ENCODE results near the gene RBM26. TPM values are rescaled to one million over a fixed set of nuclear protein-coding genes. Genes with fewer than 3 reads are reported as not detected.

RBM26 gene
- 49.8 TPM for polyA plus RNA-seq (2013, experiment 1 of 2)
- 52.2 TPM for polyA plus RNA-seq (2013, experiment 2 of 2)

- Histone ChIP-seq H3K23ac (ENCODE audit: low read depth, low read length, poor library complexity) (peak within 1 kb of the TSS; percentile 87), H4K91ac (ENCODE audit: low read depth, low read length, poor library complexity) (no peak within 1 kb of the TSS), H3K4ac (ENCODE audit: low read length) (no peak within 1 kb of the TSS), H3K4me2 (ENCODE audit: insufficient read depth, low read length, poor library complexity, severe bottlenecking) (peak within 1 kb of the TSS; percentile 66), H2BK5ac (ENCODE audit: low read length) (peak within 1 kb of the TSS; percentile 69), H3K4me3 (ENCODE audit: low read length in 2 of 2) (peak within 1 kb of the TSS; percentile 96 to 97), H3K79me1 (ENCODE audit: low read depth, low read length) (no peaks in the 10 kb centered on the region), H3K9ac (ENCODE audit: low read depth, low read length, poor library complexity) (peak within 1 kb of the TSS; percentile 87), H4K8ac (ENCODE audit: low read depth, low read length) (no peak within 1 kb of the TSS), H3K4me1 (ENCODE audit: control insufficient read depth in 2 of 2, insufficient read depth in 1 of 2, low read depth in 1 of 2, low read length in 2 of 2) (peaks cover 9 to 17% of the 10 kb centered on the region in 2 donors), H3K36me3 (replicated peaks in 1 of 2; ENCODE audit: control insufficient read depth in 2 of 2, insufficient read depth in 2 of 2, low read length in 2 of 2) (peaks cover 0 to 31% of the 10 kb centered on the region in 2 donors), H3K18ac (ENCODE audit: low read length) (peak within 1 kb of the TSS; percentile 93), H2BK15ac (ENCODE audit: low read length) (no peak within 1 kb of the TSS), H3K27ac (replicated peaks; ENCODE audit: low read length) (peak within 1 kb of the TSS; percentile 95), H2BK12ac (ENCODE audit: low read length) (no peak within 1 kb of the TSS), H3K14ac (ENCODE audit: low read length) (no peak within 1 kb of the TSS), H3K27me3 (ENCODE audit: control insufficient read depth in 3 of 3, insufficient read depth in 3 of 3, low read depth in 1 of 3, low read length in 3 of 3) (no peaks in the 10 kb centered on the region), H2AFZ (ENCODE audit: low read length) (peak within 1 kb of the TSS; percentile 98), H2BK120ac (ENCODE audit: low read depth, low read length) (no peak within 1 kb of the TSS), H3K9me3 (replicated peaks in 1 of 2; ENCODE audit: control insufficient read depth in 2 of 2, insufficient read depth in 1 of 2, low read depth in 1 of 2, low read length in 2 of 2) (peaks cover 0 to 11% of the 10 kb centered on the region in 2 donors), H2AK5ac (ENCODE audit: low read depth, low read length) (no peak within 1 kb of the TSS)
- WGBS, 2 donors (ENCODE audit: extremely low coverage in 2 of 2, insufficient read length in 2 of 2, insufficient replicate concordance in 1 of 2) = no CpG with 5 or more reads among the region's 72 CpGs
- peak; percentile 97 for DNase-seq (ENCODE audit: low spot score)
Observed at GRCh38 chr13:79405831-79406596, at the start of gene RBM26. Gene RBM26 (minus strand): TSS chr13:79406255. CDS start chr13:79405774, 481 bp downstream.

DNA sequence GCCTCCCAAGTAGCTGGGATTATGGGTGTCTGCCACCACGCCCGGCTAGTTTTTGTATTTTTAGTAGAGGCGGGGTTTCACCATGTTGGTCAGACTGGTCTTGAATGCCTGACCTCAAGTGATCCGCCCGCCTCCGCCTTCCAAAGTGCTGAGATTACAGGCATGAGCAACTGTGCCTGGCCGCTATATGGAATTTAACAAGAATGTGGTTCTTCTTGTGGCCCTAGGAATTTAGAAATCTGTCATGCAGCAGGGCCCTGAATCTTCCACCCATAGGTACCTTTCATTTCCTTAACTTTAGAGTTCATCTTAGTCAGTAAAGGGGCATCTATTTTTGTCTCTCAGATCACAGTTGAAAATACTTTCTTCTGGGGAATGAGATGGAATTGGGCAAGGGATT lies 49.3 kb upstream of the RBM26 start:
- H3K36me3 ChIP-seq (replicated peaks in 1 of 2; ENCODE audit: control insufficient read depth in 2 of 2, insufficient read depth in 2 of 2, low read length in 2 of 2) = no peaks in the 10 kb centered on the region
- no peak for DNase-seq (ENCODE audit: low spot score)
- no peak overlapping the region for H3K23ac ChIP-seq (ENCODE audit: low read depth, low read length, poor library complexity)
- no CpG with 5 or more reads among the region's 7 CpGs for WGBS, 2 donors (ENCODE audit: extremely low coverage in 2 of 2, insufficient read length in 2 of 2, insufficient replicate concordance in 1 of 2)
- no peak overlapping the region for H3K4me3 ChIP-seq (ENCODE audit: low read length in 2 of 2)
- no peak overlapping the region for H3K9ac ChIP-seq (ENCODE audit: low read depth, low read length, poor library complexity)
- no peak overlapping the region for H2BK5ac ChIP-seq (ENCODE audit: low read length)
- H2BK15ac ChIP-seq (ENCODE audit: low read length) = no peak overlapping the region
- no peak overlapping the region for H2BK12ac ChIP-seq (ENCODE audit: low read length)
- H3K27me3 ChIP-seq (ENCODE audit: control insufficient read depth in 3 of 3, insufficient read depth in 3 of 3, low read depth in 1 of 3, low read length in 3 of 3) = no peaks in the 10 kb centered on the region
- no peak overlapping the region for H4K91ac ChIP-seq (ENCODE audit: low read depth, low read length, poor library complexity)
- no peaks in the 10 kb centered on the region for H3K9me3 ChIP-seq (replicated peaks in 1 of 2; ENCODE audit: control insufficient read depth in 2 of 2, insufficient read depth in 1 of 2, low read depth in 1 of 2, low read length in 2 of 2)
- peaks cover 0 to 8% of the 10 kb centered on the region in 2 donors for H3K4me1 ChIP-seq (ENCODE audit: control insufficient read depth in 2 of 2, insufficient read depth in 1 of 2, low read depth in 1 of 2, low read length in 2 of 2)
- no peak overlapping the region for H3K27ac ChIP-seq (replicated peaks; ENCODE audit: low read length)
- H3K18ac ChIP-seq (ENCODE audit: low read length) = no peak overlapping the region
- no peak overlapping the region for H3K4ac ChIP-seq (ENCODE audit: low read length)
- H3K79me1 ChIP-seq (ENCODE audit: low read depth, low read length) = no peaks in the 10 kb centered on the region
- H4K8ac ChIP-seq (ENCODE audit: low read depth, low read length) = no peak overlapping the region
- H3K14ac ChIP-seq (ENCODE audit: low read length) = no peak overlapping the region
- no peak overlapping the region for H2AK5ac ChIP-seq (ENCODE audit: low read depth, low read length)
- no peak overlapping the region for H3K4me2 ChIP-seq (ENCODE audit: insufficient read depth, low read length, poor library complexity, severe bottlenecking)
- H2BK120ac ChIP-seq (ENCODE audit: low read depth, low read length) = no peak overlapping the region
- no peak overlapping the region for H2AFZ ChIP-seq (ENCODE audit: low read length)

DNA sequence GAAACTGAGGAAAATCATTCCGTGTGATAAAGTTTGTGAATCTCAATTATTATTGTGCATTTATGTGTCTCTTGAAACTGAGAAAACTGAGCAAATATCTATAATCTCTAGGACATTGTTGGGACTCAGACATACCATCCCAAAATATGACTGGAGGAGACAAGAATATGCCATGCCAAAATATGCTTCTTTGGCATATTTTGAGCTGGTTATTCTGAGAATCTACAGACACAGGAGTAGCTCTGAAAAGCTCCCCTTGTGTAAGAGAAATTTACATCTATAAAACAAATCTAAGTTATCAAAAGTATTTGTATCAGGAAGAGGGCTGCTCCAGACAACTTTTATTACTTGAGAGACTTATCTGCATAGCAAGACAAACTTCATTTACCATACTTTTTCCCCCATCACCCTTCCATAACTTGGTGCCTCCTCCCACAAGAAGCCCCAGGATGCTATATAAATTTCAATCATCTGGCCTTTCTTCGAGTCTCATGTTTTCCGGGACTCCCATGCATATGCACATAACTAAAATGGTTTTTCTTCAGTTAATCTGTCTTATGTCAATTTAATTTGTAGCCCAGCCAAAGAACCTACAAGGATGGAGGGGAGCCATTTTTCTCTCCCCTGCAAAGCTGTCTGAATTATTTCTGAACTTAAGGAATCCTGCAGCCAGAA lies 46.3 kb upstream of the RBM26 start:
- Histone ChIP-seq H2BK120ac (ENCODE audit: low read depth, low read length) (no peak overlapping the region), H3K27ac (replicated peaks; ENCODE audit: low read length) (no peak overlapping the region), H3K27me3 (ENCODE audit: control insufficient read depth in 3 of 3, insufficient read depth in 3 of 3, low read depth in 1 of 3, low read length in 3 of 3) (peaks cover 0 to 6% (median 0%) of the 10 kb centered on the region in 3 experiments), H3K9me3 (replicated peaks in 1 of 2; ENCODE audit: control insufficient read depth in 2 of 2, insufficient read depth in 1 of 2, low read depth in 1 of 2, low read length in 2 of 2) (no peaks in the 10 kb centered on the region), H3K23ac (ENCODE audit: low read depth, low read length, poor library complexity) (no peak overlapping the region), H3K4me2 (ENCODE audit: insufficient read depth, low read length, poor library complexity, severe bottlenecking) (no peak overlapping the region), H3K79me1 (ENCODE audit: low read depth, low read length) (no peaks in the 10 kb centered on the region), H3K14ac (ENCODE audit: low read length) (no peak overlapping the region), H2AFZ (ENCODE audit: low read length) (no peak overlapping the region), H3K4me3 (ENCODE audit: low read length in 2 of 2) (no peak overlapping the region), H3K36me3 (replicated peaks in 1 of 2; ENCODE audit: control insufficient read depth in 2 of 2, insufficient read depth in 2 of 2, low read length in 2 of 2) (no peaks in the 10 kb centered on the region), H3K9ac (ENCODE audit: low read depth, low read length, poor library complexity) (no peak overlapping the region), H4K91ac (ENCODE audit: low read depth, low read length, poor library complexity) (no peak overlapping the region), H3K18ac (ENCODE audit: low read length) (no peak overlapping the region), H3K4ac (ENCODE audit: low read length) (no peak overlapping the region), H4K8ac (ENCODE audit: low read depth, low read length) (no peak overlapping the region), H2BK5ac (ENCODE audit: low read length) (no peak overlapping the region), H3K4me1 (ENCODE audit: control insufficient read depth in 2 of 2, insufficient read depth in 1 of 2, low read depth in 1 of 2, low read length in 2 of 2) (peaks cover 0 to 8% of the 10 kb centered on the region in 2 donors), H2BK15ac (ENCODE audit: low read length) (no peak overlapping the region), H2BK12ac (ENCODE audit: low read length) (no peak overlapping the region), H2AK5ac (ENCODE audit: low read depth, low read length) (no peak overlapping the region)
- no CpG with 5 or more reads among the region's 3 CpGs for WGBS, 2 donors (ENCODE audit: extremely low coverage in 2 of 2, insufficient read length in 2 of 2, insufficient replicate concordance in 1 of 2)
- no peak for DNase-seq (ENCODE audit: low spot score)

- Histone ChIP-seq H4K8ac (ENCODE audit: low read depth, low read length) (no peak overlapping the region), H3K9ac (ENCODE audit: low read depth, low read length, poor library complexity) (no peak overlapping the region), H4K91ac (ENCODE audit: low read depth, low read length, poor library complexity) (no peak overlapping the region), H3K79me1 (ENCODE audit: low read depth, low read length) (no peaks in the 10 kb centered on the region), H3K4me1 (ENCODE audit: control insufficient read depth in 2 of 2, insufficient read depth in 1 of 2, low read depth in 1 of 2, low read length in 2 of 2) (peaks cover 0 to 8% of the 10 kb centered on the region in 2 donors), H3K18ac (ENCODE audit: low read length) (no peak overlapping the region), H3K9me3 (replicated peaks in 1 of 2; ENCODE audit: control insufficient read depth in 2 of 2, insufficient read depth in 1 of 2, low read depth in 1 of 2, low read length in 2 of 2) (no peaks in the 10 kb centered on the region), H3K4ac (ENCODE audit: low read length) (no peak overlapping the region), H2BK120ac (ENCODE audit: low read depth, low read length) (no peak overlapping the region), H2BK12ac (ENCODE audit: low read length) (no peak overlapping the region), H2AFZ (ENCODE audit: low read length) (peak overlapping the region; percentile 31), H3K27me3 (ENCODE audit: control insufficient read depth in 3 of 3, insufficient read depth in 3 of 3, low read depth in 1 of 3, low read length in 3 of 3) (peaks cover 0 to 6% (median 0%) of the 10 kb centered on the region in 3 experiments), H3K36me3 (replicated peaks in 1 of 2; ENCODE audit: control insufficient read depth in 2 of 2, insufficient read depth in 2 of 2, low read length in 2 of 2) (no peaks in the 10 kb centered on the region), H3K27ac (replicated peaks; ENCODE audit: low read length) (no peak overlapping the region), H3K4me2 (ENCODE audit: insufficient read depth, low read length, poor library complexity, severe bottlenecking) (no peak overlapping the region), H3K4me3 (ENCODE audit: low read length in 2 of 2) (no peak overlapping the region), H2BK15ac (ENCODE audit: low read length) (no peak overlapping the region), H2BK5ac (ENCODE audit: low read length) (no peak overlapping the region), H3K23ac (ENCODE audit: low read depth, low read length, poor library complexity) (no peak overlapping the region), H3K14ac (ENCODE audit: low read length) (no peak overlapping the region), H2AK5ac (ENCODE audit: low read depth, low read length) (no peak overlapping the region)
- no peak for DNase-seq (ENCODE audit: low spot score)
- no CpG with 5 or more reads among the region's 3 CpGs for WGBS, 2 donors (ENCODE audit: extremely low coverage in 2 of 2, insufficient read length in 2 of 2, insufficient replicate concordance in 1 of 2)
Observed at GRCh38 chr13:79451500-79451962, 45.5 kb upstream of the RBM26 start.

All from neuronal stem cell (in vitro differentiated cells).